SK-N-MC (cell line): Measurements from ENCODE around the gene ZNF433.

Source experiments
- EZH2 ChIP-seq: fragments of 200-600 bp; sonication (generic); IDR thresholded peaks from one replicate; pipeline ENCODE4 v1.6.1; 2017; ENCODE audit warnings: antibody characterized with exemption
- POLR2AphosphoS5 ChIP-seq: IDR thresholded peaks from 2 replicates; pipeline ENCODE4 v1.6.1; 2012; ENCODE audit warnings: mild to moderate bottlenecking, low read depth, low read length, borderline replicate concordance

- TF ChIP-seq POLR2AphosphoS5: no peak
- TF ChIP-seq EZH2: no peak
Observed at GRCh38 chr19:12043752-12044422, 8.4 kb upstream of the ZNF433 start.
